ENCODE data around the gene GBP4.
A peak's percentile ranks its signal among the peaks of the same experiment; 100 is the strongest.
"Not testable (repeated sequence)": the region's sequence is repeated elsewhere in the genome, so short reads cannot be mapped to it uniquely, and the experiment has no call there.

GBP4 gene
- long read RNA-seq, donor 1, result 0 reads
- long read RNA-seq, donor 2, result 0 reads
- long read RNA-seq, donor 3, result 0 reads
- long read RNA-seq, donor 4, result 0 reads
- long read RNA-seq, donor 5, result 0 reads
- long read RNA-seq, donor 6, result 0 reads
- long read RNA-seq, donor 7, full-length matches to known transcripts, result 1 of 1 reads
- long read RNA-seq, donor 7, partial matches to known transcripts, result 0 of 1 reads
- long read RNA-seq, donor 7, other reads (novel, unspliced or antisense), result 0 of 1 reads
- long read RNA-seq, donor 8, result 0 reads

DNA sequence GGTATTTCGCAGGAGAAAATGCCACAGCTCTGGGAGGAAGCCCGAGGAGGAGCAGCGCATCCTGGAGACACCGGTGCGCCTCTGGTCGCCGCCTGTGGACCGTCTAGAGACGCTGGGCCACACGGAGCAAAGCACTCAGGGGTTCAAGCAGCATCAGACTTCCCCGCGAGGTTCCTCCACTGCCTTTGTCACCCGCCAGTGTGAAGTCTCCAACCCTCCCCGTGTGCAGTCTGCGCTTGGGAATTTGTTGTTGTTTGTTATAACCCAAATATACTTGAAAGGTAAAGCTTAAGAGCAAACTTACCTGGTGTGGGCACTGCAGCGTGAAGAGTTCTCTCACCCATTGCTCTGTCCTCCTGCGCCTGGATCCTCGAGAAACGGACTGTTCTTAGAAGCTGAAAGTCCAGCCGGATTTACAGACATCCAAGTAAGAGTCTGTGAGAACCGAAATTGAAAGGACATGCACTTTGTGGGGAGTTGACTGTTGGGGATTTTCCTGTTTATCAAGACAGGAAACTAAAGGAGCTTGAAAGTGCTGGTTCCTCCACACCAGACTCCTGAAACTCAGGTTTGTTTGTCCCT, at the start of gene GBP4:
GBP4 (minus strand) TSS at position 452 of the 582 bp plus-strand sequence; CDS start at position 344, 108 bp downstream.
- DNase-seq, result peak; percentile 11

DNA sequence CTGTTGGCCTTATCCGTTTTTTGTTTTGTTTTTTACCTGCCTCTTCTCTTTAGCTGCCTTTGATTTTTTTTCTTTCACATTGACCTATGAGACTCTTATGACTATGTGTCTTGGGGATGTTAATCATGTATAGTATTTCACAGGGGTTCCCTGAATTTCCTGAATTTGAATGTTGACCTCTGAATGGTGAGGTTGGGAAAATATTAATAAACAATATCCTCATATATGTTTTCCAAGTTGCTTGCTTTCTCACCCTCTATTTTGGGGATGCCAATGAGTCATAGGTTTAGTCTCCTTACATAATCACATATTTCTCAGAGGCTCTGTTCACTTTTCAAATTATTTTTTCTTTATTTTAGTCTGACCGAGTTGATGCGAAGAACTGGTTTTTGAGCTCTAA, 44.3 kb upstream of the GBP4 start:
- DNase-seq, result no peak

DNA sequence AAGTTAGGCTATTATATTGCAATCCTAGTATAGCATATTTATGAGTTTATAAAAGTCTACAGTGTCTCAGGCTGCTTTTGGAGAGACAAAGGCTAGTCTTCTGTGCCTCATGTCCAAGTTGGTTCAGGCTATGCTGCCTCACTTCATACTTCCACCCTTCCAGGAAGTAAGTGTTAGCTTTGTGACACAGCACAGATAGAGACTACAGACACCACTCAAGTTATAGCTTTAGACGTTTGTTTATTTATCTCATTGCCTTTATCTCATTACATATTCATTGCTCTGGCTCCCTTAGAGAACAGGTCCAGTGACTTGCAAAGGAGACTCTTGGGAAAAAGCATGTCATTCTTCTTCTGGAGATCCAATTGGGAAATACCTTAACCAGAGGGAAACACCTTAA, 22.6 kb upstream of the GBP4 start:
- DNase-seq, result no peak

DNA sequence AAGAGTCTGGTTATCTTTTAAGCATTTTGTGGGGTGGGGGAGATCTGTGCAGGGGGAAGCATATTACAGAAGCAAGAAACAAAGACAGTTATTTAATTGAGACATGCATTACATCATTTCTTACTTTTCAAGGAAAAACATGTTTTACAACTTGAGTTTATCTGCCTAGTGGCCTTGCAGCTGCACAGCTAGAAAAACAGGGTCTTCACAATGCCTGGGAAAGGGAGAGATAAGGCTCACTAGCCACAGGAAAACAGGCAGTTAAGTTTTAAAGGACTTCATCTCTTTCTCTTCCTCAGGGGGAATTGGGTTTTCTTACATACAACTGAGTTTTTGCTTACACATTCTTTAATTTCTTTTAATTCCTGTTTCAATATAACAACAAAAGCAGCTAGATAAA, 21.1 kb upstream of the GBP4 start:
- DNase-seq, result not testable (repeated sequence)

GRCh38 chr1:89218941-89219340, 20.2 kb upstream of the GBP4 start:
- DNase-seq, result not testable (repeated sequence)

- DNase-seq, result no peak
These were observed 14.6 kb upstream of the GBP4 start for GRCh38 chr1:89213347-89213746.

- no peak for DNase-seq
These were observed 12.4 kb upstream of the GBP4 start for GRCh38 chr1:89211035-89211634.

DNA sequence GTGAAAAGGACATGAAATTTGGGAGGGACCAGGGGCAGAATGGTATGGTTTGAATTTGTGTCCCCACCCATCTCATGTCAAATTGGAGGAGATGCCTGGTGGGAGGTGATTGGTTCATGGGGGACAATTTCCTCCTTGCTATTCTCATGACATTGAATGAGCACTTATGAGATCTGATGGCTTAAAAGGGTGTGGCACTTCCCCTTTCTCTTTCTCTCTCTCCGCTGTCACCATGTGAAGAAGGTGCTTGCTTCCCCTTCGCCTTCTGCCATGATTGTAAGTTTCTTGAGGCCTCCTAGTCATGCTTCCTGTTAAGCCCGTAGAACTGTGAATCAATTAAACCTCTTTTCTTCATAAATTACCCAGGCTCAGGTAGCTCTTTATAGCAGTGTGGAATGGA, 7.6 kb upstream of the GBP4 start:
- DNase-seq, result no peak

- DNase-seq, result no peak
These were observed 4.4 kb upstream of the GBP4 start for GRCh38 chr1:89203166-89203565.

DNA sequence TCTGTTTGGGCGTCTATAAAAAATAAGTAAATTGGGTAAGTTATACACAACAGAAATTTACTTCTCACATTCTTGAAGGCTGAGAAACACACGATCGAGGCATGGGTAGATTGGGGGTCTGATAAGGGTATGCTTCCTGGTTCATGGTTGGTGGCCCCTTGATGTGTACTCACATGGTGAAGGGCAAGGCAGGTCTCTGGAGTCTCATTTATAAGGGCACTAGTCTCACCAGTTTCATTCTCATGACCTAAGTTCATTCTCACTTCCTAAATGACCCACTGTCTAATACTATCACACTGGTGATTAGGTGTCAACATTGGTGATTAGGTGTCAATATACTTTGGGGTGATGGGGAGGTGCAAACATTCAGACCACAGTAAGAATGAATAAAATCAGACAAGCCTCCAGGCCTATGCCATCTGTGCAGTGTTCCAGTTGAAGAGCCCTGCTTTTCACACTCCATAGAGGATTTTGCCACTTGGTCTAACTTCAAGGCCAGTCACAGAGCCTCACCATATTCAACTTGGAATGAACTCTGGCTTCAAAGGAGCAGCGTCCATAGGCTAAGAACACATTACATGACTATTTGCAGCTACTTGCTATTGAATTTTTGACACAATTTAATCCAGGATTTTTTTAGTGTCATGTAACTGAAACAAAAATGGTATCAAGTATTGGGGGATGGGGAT, 2.5 kb upstream of the GBP4 start:
- no peak for DNase-seq

DNA sequence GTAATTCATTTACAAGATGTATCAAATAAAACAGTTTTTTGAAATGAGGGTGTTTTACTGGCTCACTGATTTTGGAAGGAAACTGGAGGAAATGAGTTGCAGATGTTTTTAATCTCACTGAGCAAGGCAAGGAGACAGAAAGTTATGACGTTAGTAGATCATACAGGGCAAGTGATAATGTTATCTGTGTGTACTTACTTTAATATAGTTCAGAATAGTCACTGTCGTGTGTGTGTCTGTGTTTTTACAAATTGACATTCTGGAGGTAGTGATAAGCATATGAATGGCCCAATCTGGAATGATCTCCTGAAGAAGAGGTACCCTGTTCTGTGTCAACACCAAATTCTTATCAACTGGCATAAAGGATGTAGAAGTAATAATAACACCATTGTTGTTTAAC, 1.9 kb upstream of the GBP4 start:
- DNase-seq, result no peak

DNA sequence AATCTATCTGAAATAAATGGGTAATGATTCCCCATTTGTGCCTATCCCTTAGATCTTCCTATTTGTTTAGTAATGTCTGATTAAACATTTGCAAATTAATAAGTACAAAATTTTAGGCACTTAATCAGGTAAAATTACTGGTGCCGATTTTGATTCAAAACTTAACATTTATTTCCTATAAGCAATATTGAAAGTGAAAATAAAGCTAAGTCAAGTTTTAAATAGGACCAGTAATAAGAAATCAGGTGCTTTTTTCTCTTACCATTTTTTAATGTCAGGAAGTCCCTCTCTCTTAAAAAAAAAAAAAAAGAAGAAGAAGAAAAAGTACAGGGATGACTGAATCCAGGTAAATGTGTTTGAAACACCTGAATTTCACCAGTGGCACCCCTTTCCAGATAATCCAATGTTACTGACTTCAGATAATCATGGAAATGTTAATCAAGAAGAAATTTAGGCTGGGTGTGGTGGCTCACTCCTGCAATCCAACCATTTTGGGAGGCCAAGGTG, 836 bp upstream of the GBP4 start:
- no peak for DNase-seq

GRCh38 chr1:89198081-89198480, 661 bp downstream of the GBP4 start:
- DNase-seq, result peak; percentile 4

DNA sequence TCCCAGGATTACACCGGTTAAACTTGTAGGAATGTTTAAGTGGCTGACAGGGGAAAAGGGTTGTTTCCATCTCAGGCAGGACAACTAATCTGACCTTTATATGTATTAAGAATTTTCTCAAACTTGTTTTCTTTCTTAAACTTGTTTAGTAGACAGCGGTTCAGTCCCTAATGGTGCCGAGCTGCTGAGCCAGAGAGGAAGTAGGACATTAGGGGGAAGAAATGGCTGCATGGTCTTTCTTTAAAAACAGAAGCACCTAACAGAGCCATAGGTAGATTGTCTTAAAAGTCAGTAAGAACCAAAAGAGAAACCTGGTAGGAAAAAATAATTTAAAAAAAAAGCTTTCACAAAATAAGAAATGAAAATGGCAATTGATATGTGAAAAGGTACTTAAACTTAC, 3.3 kb downstream of the GBP4 start:
- no peak for DNase-seq

DNA sequence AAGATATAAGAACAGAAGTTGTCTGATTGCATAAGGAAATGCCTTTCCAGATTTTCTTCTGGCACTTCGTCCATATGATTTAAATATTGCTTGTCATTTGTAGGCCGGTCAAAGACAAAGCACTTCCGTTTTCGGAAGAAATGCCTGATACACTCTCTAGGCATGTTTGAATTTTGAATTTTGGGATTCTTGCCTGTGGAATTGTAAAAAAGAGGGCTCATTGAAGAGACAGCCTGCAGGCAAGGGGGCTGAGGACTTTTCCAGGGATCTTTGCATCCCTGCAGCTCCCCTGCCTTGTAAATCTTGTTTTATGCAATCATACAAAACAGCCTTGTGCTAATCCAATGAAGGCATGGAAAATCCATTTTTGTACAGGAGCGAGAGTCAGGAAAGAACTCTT, 7.4 kb downstream of the GBP4 start:
- no peak for DNase-seq

- DNase-seq, result no peak
These were observed 8.7 kb downstream of the GBP4 start for GRCh38 chr1:89190017-89190416.

DNA sequence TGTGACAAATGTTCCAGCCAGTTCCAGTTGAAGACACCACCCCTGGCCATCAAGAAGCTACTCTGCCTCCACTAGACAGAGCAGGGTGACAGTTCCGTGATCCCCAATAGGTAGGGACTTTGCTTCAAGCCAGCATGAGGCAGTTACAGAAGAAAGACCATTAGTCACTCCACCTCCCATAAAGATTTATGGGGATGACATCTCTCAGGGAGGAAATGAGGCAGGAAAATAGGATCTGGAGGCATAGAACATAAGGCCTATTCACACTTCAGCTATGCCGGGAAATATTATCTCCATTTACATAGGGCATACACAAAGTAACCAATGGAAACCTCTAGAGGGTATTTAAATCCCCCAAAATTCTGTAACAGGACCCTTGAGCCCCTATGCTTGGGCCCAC, 19.4 kb downstream of the GBP4 start:
- DNase-seq, result no peak

GRCh38 chr1:89176971-89177370, 21.8 kb downstream of the GBP4 start:
- DNase-seq, result no peak

- DNase-seq, result no peak
These were observed 23.0 kb downstream of the GBP4 start, which contains the start of gene GBP7 for GRCh38 chr1:89175601-89176256. Gene GBP7, minus strand, starts transcription at chr1:89176003. Its CDS starts 4,068 bp downstream, at chr1:89171935.

- no peak for DNase-seq
These were observed 24.3 kb downstream of the GBP4 start for GRCh38 chr1:89174491-89174890.

DNA sequence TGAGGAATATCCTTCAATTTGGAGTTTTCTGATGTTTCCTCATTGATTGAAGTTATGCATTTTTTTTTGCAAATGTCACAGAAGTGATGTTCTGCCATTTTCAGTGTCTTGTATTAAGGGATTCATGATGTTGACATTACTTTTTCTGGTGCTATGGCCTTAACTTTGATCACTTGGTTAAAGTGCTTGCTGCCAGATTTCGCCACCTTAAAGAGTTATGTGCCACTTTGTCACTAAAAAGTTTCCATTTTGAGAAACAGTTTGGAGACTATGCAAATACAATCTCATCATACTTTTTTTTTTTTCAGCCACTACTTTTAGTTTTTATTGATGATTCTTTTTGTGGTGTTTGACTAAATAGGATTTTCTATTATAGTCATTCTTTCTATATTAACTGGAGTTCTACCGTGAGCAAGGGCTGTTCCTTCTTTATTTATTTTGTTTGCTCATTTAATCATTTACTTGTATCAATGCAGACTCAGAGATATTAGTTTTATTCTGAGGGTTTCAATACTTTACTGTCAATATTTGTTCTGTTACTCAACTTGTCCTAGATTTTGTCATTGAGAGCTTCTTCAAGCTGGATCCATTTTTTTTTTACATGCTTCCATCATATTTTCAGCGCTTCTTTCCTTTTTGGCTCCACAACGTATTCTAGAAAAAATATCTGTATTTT, 26.1 kb downstream of the GBP4 start:
- no peak for DNase-seq

GRCh38 chr1:89171067-89171438, 27.7 kb downstream of the GBP4 start:
- DNase-seq, result no peak
